IMR-90 (cell line): ENCODE measurements around the gene RNF186. TPM values are rescaled to one million over a fixed set of nuclear protein-coding genes. Genes with fewer than 3 reads are reported as not detected.

Experiments
- ATAC-seq: fragments of 200-7000 bp; cut with Tn5 transposase; 2 replicates; pipeline ENCODE4 v1.9.1; 2020; ENCODE audit warnings: low read depth, mild to moderate bottlenecking, moderate library complexity
- BruUV-seq: library from RNA; stranded (reverse); fragments of 400-500 nt; replicated peaks from 2 replicates; lab custom pipeline; 2021; lab: Mats Ljungman, UMichigan
- CTCF ChIA-PET: fragments of 300-600 bp; formaldehyde crosslinking; extraction: SDS; loops from one replicate; lab custom pipeline; 2021; ENCODE audit warnings: antibody characterized with exemption; lab: Yijun Ruan, JAX
- POLR2A ChIA-PET: fragments of 300-600 bp; sonication (Branson Sonifier 250); formaldehyde crosslinking; loops from one replicate; lab custom pipeline; 2022; ENCODE audit warnings: antibody characterized with exemption; ENCODE audit not compliant: unreplicated experiment; lab: Charles Lee
- DNase-seq: peaks from one replicate; pipeline ENCODE4 v3.0.0; 2013
- H2AFZ ChIP-seq: replicated peaks from 2 replicates; pipeline ENCODE3; 2013; ENCODE audit warnings: low read length, mild to moderate bottlenecking; ENCODE audit not compliant: poor library complexity
- H2AK5ac ChIP-seq: 2 replicates; pipeline ENCODE4 v1.6.1; 2013; ENCODE audit warnings: low read depth, low read length, inconsistent platforms
- H2AK9ac ChIP-seq: replicated peaks from 2 replicates; pipeline ENCODE3; 2013; ENCODE audit warnings: mild to moderate bottlenecking, low read depth, low read length, moderate library complexity; ENCODE audit not compliant: poor library complexity
- H2BK120ac ChIP-seq: 2 replicates; pipeline ENCODE4 v1.6.1; 2013; ENCODE audit warnings: low read depth, low read length, inconsistent platforms
- H2BK15ac ChIP-seq: 3 replicates; pipeline ENCODE4 v1.6.1; 2013; ENCODE audit warnings: low read depth, low read length, inconsistent platforms
- H2BK20ac ChIP-seq: 2 replicates; pipeline ENCODE4 v1.6.1; 2013; ENCODE audit warnings: low read depth, mild to moderate bottlenecking, inconsistent platforms, low read length, moderate library complexity
- H2BK5ac ChIP-seq: 2 replicates; pipeline ENCODE4 v1.6.1; 2013; ENCODE audit warnings: mild to moderate bottlenecking, low read depth, low read length, inconsistent platforms; ENCODE audit not compliant: poor library complexity, severe bottlenecking
- H3K14ac ChIP-seq: replicated peaks from 2 replicates; pipeline ENCODE4 v1.6.1; 2013; ENCODE audit warnings: low read depth, low read length, inconsistent platforms
- H3K18ac ChIP-seq: 2 replicates; pipeline ENCODE4 v1.6.1; 2013; ENCODE audit warnings: low read depth, low read length, control low read depth
- H3K23ac ChIP-seq: 2 replicates; pipeline ENCODE4 v1.6.1; 2013; ENCODE audit warnings: low read depth, low read length, inconsistent platforms
- H3K27ac ChIP-seq: 2 replicates; pipeline ENCODE4 v1.5.1; 2013; ENCODE audit warnings: mild to moderate bottlenecking, control low read depth, low read length; ENCODE audit not compliant: insufficient read depth
- H3K27me3 ChIP-seq: 2 replicates; pipeline ENCODE4 v1.6.1; 2013; ENCODE audit warnings: low read length; ENCODE audit not compliant: control insufficient read depth, insufficient read depth
- H3K36me3 ChIP-seq: 2 replicates; pipeline ENCODE4 v1.6.1; 2013; ENCODE audit warnings: low read length, mixed read lengths; ENCODE audit not compliant: control insufficient read depth, insufficient read depth
- H3K4ac ChIP-seq: 2 replicates; pipeline ENCODE4 v1.6.1; 2013; ENCODE audit warnings: low read depth, low read length, inconsistent platforms
- H3K4me1 ChIP-seq: 2 replicates; pipeline ENCODE4 v1.6.1; 2013; ENCODE audit warnings: low read length, mixed read lengths; ENCODE audit not compliant: control insufficient read depth, insufficient read depth
- H3K4me2 ChIP-seq: 2 replicates; pipeline ENCODE4 v1.6.1; 2013; ENCODE audit warnings: low read depth, mild to moderate bottlenecking, control low read depth, low read length, moderate library complexity
- H3K4me3 ChIP-seq: 2 replicates; pipeline ENCODE4 v1.5.1; 2013; ENCODE audit warnings: low read depth, mild to moderate bottlenecking, control low read depth, low read length, moderate library complexity; ENCODE audit not compliant: insufficient read depth
- H3K56ac ChIP-seq: 2 replicates; pipeline ENCODE4 v1.6.1; 2013; ENCODE audit warnings: low read length, inconsistent platforms; ENCODE audit not compliant: insufficient read depth; ENCODE audit errors: extremely low read depth
- H3K79me1 ChIP-seq, 2 experiments: 2 replicates each; pipeline ENCODE4 v1.6.1; 2013; ENCODE audit warnings: low read length in 2 of 2, inconsistent platforms in 1 of 2, low read depth in 1 of 2
- H3K9ac ChIP-seq: 2 replicates; pipeline ENCODE4 v1.6.1; 2013; ENCODE audit warnings: low read depth, low read length, control low read depth
- H3K9me1 ChIP-seq: 2 replicates; pipeline ENCODE4 v1.6.1; 2013; ENCODE audit warnings: low read length, inconsistent platforms; ENCODE audit not compliant: insufficient read depth
- H3K9me3 ChIP-seq: 2 replicates; pipeline ENCODE4 v1.6.1; 2013; ENCODE audit warnings: low read length; ENCODE audit not compliant: control insufficient read depth, insufficient read depth
- H4K20me1 ChIP-seq: 2 replicates; pipeline ENCODE4 v1.6.1; 2013; ENCODE audit warnings: low read length, inconsistent platforms; ENCODE audit not compliant: insufficient read depth
- H4K5ac ChIP-seq: 2 replicates; pipeline ENCODE4 v1.6.1; 2013; ENCODE audit warnings: mild to moderate bottlenecking, low read depth, low read length, control low read depth
- H4K8ac ChIP-seq, 2 experiments: 2 replicates each; pipeline ENCODE4 v1.6.1; 2013; ENCODE audit warnings: low read depth in 2 of 2, low read length in 2 of 2, control low read depth in 1 of 2, inconsistent platforms in 1 of 2
- H4K91ac ChIP-seq: 2 replicates; pipeline ENCODE4 v1.6.1; 2013; ENCODE audit warnings: low read depth, low read length, inconsistent platforms; ENCODE audit not compliant: insufficient read depth
- CHD1 ChIP-seq: IDR thresholded peaks from 2 replicates; pipeline ENCODE4 v1.6.1; 2012; ENCODE audit warnings: low read depth, low read length, improper control_type of control experiment
- FOS ChIP-seq: fragments of 150-350 bp; IDR thresholded peaks from 2 replicates; pipeline ENCODE4 v1.6.1; 2016; ENCODE audit warnings: low read depth, low read length
- MAFK ChIP-seq: IDR thresholded peaks from 2 replicates; pipeline ENCODE4 v1.6.1; 2012; ENCODE audit warnings: low read depth, low read length, improper control_type of control experiment
- RFX5 ChIP-seq: IDR thresholded peaks from 2 replicates; pipeline ENCODE4 v1.8.0; 2012; ENCODE audit warnings: low read depth, mild to moderate bottlenecking, low read length, moderate library complexity
- WGBS, 2 experiments: methylation state at CpG; one replicate each; pipeline versions ENCODE4 v1.1.5 to v1.1.7; 2013; ENCODE audit warnings: missing lambda C conversion rate in 2 of 2; ENCODE audit not compliant: insufficient read length in 1 of 2; ENCODE audit errors: extremely low coverage in 2 of 2; 5-methylcytosine and 5-hydroxymethylcytosine counted together
- dilution Hi-C: fragments of 300-500 bp; cut with HindIII; formaldehyde crosslinking; loops from one replicate; pipeline ENCODE4 v1.14.3; 2018; ENCODE audit warnings: low sequenced_read_pairs; ENCODE audit not compliant: unreplicated experiment
- in situ Hi-C: fragments of 300-500 bp; cut with MboI; formaldehyde crosslinking; loops from 3 replicates; pipeline ENCODE4 v1.14.3; 2019; ENCODE audit warnings: low sequenced_read_pairs, inconsistent platforms, mixed read lengths
- intact Hi-C: fragments of 100-400 bp; cut with micrococcal nuclease; formaldehyde crosslinking; loops from 2 replicates; pipeline ENCODE4 v1.10.0; 2022
- polyA plus RNA-seq, 3 experiments: library from polyadenylated mRNA; depleted of rRNA; stranded (reverse); fragments of >200 nt; gene quantifications; 2 replicates each; pipeline ENCODE4 v1.2.3, GENCODE V29; 2012; ENCODE audit warnings: low replicate concordance in 1 of 3
- total RNA-seq: library from RNA; depleted of rRNA; stranded (reverse); fragments of >200 nt; gene quantifications from 2 replicates; pipeline ENCODE4 v1.2.3, GENCODE V29; 2012
- TF ChIP-seq, protein P1 (sequence below): fragments of 150-350 bp; IDR thresholded peaks from 2 replicates; pipeline ENCODE4 v1.6.1; 2016; ENCODE audit warnings: low read depth, mild to moderate bottlenecking, low read length, moderate library complexity, borderline replicate concordance

RNF186 gene
- total and polyA plus RNA-seq, 2 of the 4 experiments (the other 2 are of a cell fraction): not detected

DNA sequence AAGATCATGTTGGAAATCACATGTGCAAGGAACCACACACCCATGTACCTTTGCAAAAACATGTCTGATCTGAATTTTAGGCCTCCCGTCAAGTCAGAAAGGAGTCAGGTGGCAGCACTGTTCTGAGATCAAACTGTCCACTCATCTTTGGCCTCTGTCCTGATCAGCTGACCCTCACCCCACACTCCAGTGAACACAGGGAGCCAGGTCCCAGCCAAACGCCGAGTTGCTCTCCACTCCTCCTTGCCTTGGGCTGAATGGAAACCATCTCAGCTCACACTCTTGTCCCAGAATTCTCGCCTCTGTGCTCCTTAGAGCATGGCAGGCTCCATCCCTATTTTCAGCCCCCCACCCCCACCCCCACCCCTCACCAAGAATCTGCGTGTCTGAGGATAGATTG lies 4.6 kb upstream of the RNF186 start:
- in situ Hi-C loops (no loop called here), intact Hi-C loops (no loop called here), dilution Hi-C loops (no loop called here)
- peaks cover 21% of the 10 kb centered on the region for H3K27me3 ChIP-seq
- TF ChIP-seq MAFK (no peak), CHD1 (no peak), FOS (no peak), RFX5 (no peak)
- TF ChIP-seq, protein P1, sequence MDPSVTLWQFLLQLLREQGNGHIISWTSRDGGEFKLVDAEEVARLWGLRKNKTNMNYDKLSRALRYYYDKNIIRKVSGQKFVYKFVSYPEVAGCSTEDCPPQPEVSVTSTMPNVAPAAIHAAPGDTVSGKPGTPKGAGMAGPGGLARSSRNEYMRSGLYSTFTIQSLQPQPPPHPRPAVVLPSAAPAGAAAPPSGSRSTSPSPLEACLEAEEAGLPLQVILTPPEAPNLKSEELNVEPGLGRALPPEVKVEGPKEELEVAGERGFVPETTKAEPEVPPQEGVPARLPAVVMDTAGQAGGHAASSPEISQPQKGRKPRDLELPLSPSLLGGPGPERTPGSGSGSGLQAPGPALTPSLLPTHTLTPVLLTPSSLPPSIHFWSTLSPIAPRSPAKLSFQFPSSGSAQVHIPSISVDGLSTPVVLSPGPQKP: no peak
- H2AK9ac ChIP-seq: no peak overlapping the region
- H4K91ac ChIP-seq: no peak overlapping the region
- no peak overlapping the region for H3K4ac ChIP-seq
- H2BK5ac ChIP-seq: no peak overlapping the region
- no peak overlapping the region for H3K14ac ChIP-seq
- no peak overlapping the region for H2BK15ac ChIP-seq
- DNase-seq (no peak), ATAC-seq (no peak)
- no peaks in the 10 kb centered on the region for H3K36me3 ChIP-seq
- no peak overlapping the region for H3K9ac ChIP-seq
- H3K9me1 ChIP-seq: no peaks in the 10 kb centered on the region
- H3K79me1 ChIP-seq: no peaks in the 10 kb centered on the region
- no peak overlapping the region for H3K4me3 ChIP-seq
- H3K4me1 ChIP-seq: no peaks in the 10 kb centered on the region
- no peak overlapping the region for H3K56ac ChIP-seq
- H3K4me2 ChIP-seq: no peak overlapping the region
- H4K8ac ChIP-seq: no peak overlapping the region
- POLR2A ChIA-PET: no interaction called here
- H4K5ac ChIP-seq: no peak overlapping the region
- no peak overlapping the region for H2AK5ac ChIP-seq
- no peak overlapping the region for H3K27ac ChIP-seq
- no peak overlapping the region for H2AFZ ChIP-seq
- WGBS, 2 experiments: 70% methylated on average over 3 of the region's 5 CpGs; no CpG with 5 or more reads in 1 of the 2 experiments
- H3K23ac ChIP-seq: no peak overlapping the region
- CTCF ChIA-PET: interaction anchor here (0.6 kb wide), 1 partner anchor 32 kb away, joined by 8 read pairs; no protein-coding TSS in a partner anchor
- H2BK120ac ChIP-seq: no peak overlapping the region
- no TSS peak for BruUV-seq
- no peaks in the 10 kb centered on the region for H3K9me3 ChIP-seq
- H3K18ac ChIP-seq: no peak overlapping the region
- H2BK20ac ChIP-seq: no peak overlapping the region
- no peaks in the 10 kb centered on the region for H4K20me1 ChIP-seq
